NT2/D1 (cell line): Measurements from ENCODE around the gene SEPTIN11.

Source experiments
- DNase-seq: peaks from one replicate; pipeline ENCODE4 v3.0.0-alpha.2; 2011; ENCODE audit warnings: low read depth, low spot score
- H3K27me3 ChIP-seq: 2 replicates; pipeline ENCODE4 v1.6.0; 2011; ENCODE audit warnings: mild to moderate bottlenecking; ENCODE audit not compliant: insufficient read length, insufficient read depth
- H3K36me3 ChIP-seq: 2 replicates; pipeline ENCODE4 v1.6.1; 2011; ENCODE audit warnings: mild to moderate bottlenecking, low read length, mixed read lengths; ENCODE audit not compliant: insufficient read depth, insufficient read length
- H3K4me1 ChIP-seq: 2 replicates; pipeline ENCODE4 v1.5.1; 2011; ENCODE audit not compliant: insufficient read depth, insufficient read length
- H3K4me3 ChIP-seq: 2 replicates; pipeline ENCODE4 v1.5.1; 2011; ENCODE audit warnings: low read depth; ENCODE audit not compliant: insufficient read length
- H3K9ac ChIP-seq: 2 replicates; pipeline ENCODE4 v1.6.0; 2011; ENCODE audit warnings: low read depth; ENCODE audit not compliant: insufficient read length
- H3K9me3 ChIP-seq: 2 replicates; pipeline ENCODE4 v1.5.1; 2011; ENCODE audit warnings: mild to moderate bottlenecking, low read length; ENCODE audit not compliant: insufficient read depth
- SUZ12 ChIP-seq: IDR thresholded peaks from 2 replicates; pipeline ENCODE4 v1.6.1; 2011; ENCODE audit not compliant: insufficient read length, insufficient read depth; ENCODE audit errors: extremely low read depth
- YY1 ChIP-seq: IDR thresholded peaks from 2 replicates; pipeline ENCODE4 v1.6.1; 2011; ENCODE audit not compliant: insufficient read length, insufficient read depth
- ZNF274 ChIP-seq: IDR thresholded peaks from 2 replicates; pipeline ENCODE4 v1.6.1; 2011; ENCODE audit warnings: mild to moderate bottlenecking, low read depth, low read length

The SEPTIN11 gene

DNA sequence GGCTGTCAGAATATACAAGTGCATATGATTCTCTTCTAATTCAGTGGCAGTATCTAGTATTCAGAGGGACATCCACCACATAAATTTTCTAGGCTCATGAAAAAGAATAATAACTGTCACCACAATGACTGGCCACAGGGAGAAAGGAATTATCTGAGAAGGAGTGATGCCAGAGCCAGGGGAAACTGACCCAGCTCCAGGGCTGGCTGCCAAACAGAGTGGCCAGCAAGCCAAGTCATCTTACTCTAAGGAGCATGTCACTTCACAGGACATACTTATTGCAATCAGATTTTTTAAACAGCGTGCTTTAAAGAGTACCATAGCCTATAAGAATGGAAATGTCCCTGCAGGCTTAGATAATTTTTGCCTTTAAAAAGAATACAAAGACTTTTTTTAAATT, 5.8 kb upstream of the SEPTIN11 start:
- Histone ChIP-seq H3K9ac (no peak overlapping the region), H3K4me3 (no peak overlapping the region), H3K4me1 (no peaks in the 10 kb centered on the region), H3K36me3 (peaks cover 33% of the 10 kb centered on the region), H3K9me3 (no peaks in the 10 kb centered on the region), H3K27me3 (no peaks in the 10 kb centered on the region)
- no peak for DNase-seq
- TF ChIP-seq ZNF274 (no peak), SUZ12 (no peak), YY1 (no peak)

DNA sequence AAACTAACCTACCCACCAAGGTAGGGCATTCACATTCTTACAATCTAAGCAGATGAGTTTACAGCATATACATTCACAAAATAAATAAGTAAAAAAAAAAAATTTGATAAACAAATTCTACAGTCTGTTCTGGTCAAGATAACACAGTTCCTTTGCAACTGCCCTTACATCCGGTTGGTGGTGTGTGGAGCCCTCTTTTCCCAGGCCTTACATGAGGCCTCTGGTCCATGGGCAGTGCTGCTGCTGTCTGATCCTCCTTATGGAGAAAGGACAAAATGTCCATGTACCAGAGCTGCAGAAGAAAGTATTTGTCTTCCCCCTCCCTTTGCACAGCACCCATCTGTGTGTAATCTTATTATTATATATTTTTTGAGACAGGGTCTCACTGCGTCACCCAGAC, 2.2 kb upstream of the SEPTIN11 start:
- no peaks in the 10 kb centered on the region for H3K27me3 ChIP-seq
- TF ChIP-seq ZNF274 (no peak), YY1 (no peak), SUZ12 (no peak)
- H3K9me3 ChIP-seq = no peaks in the 10 kb centered on the region
- no peak for DNase-seq
- H3K9ac ChIP-seq = no peak overlapping the region
- H3K4me1 ChIP-seq = no peaks in the 10 kb centered on the region
- H3K36me3 ChIP-seq = peaks cover 37% of the 10 kb centered on the region
- no peak overlapping the region for H3K4me3 ChIP-seq

DNA sequence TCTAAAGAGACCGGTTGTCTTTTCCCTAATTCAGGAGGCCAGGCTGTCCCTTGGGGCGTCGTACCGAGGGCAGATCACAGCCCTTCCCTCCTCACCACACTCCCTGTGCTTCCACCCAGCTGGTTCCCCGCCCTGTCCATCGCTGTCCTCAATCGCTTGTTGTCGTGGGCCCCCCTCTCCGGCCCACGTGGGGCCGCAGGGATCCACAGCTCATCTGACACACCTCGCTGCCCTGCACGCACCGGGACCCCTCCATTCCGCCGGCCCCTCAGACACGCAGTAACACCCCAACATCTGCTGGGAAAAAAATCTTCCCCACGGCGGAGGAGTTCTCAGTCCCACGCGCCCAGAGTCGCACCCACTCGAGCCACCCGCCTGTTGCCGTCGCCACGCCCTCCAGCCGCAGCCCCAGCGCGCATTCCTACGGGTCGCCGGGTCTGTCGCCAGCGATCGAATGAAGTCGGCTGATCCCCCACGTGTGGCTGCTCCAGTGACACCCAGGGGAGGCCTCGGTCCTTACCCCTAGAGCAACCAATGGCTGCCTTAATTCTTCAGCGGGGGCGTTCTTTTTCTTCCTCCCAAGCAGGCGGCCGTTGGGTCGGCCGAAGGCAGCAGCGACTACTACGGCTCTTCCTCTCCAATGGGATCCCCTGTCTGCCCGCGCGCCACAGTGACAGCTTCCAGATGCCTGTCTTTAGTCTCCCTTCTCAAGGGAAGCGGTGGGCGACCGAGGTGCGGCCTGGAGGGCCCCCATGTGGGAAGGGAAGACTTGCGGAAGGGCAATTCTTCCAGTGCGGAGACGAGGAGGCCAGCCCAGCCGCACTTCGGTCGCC, 893 bp upstream of the SEPTIN11 start:
- H3K4me1 ChIP-seq = no peaks in the 10 kb centered on the region
- peak overlapping the region; percentile 87 for H3K9ac ChIP-seq
- H3K9me3 ChIP-seq = no peaks in the 10 kb centered on the region
- H3K4me3 ChIP-seq = peak overlapping the region; percentile 76
- peak; percentile 40 for DNase-seq
- TF ChIP-seq ZNF274 = no peak
- no peak for TF ChIP-seq YY1
- TF ChIP-seq SUZ12 = no peak
- no peaks in the 10 kb centered on the region for H3K27me3 ChIP-seq
- peaks cover 33% of the 10 kb centered on the region for H3K36me3 ChIP-seq

GRCh38 chr4:76950052-76950955, 752 bp downstream of the SEPTIN11 start:
- peak overlapping the region; percentile 76 for H3K4me3 ChIP-seq
- DNase-seq = no peak
- H3K9ac ChIP-seq = peak overlapping the region; percentile 88
- no peaks in the 10 kb centered on the region for H3K27me3 ChIP-seq
- no peaks in the 10 kb centered on the region for H3K4me1 ChIP-seq
- peaks cover 41% of the 10 kb centered on the region for H3K36me3 ChIP-seq
- no peaks in the 10 kb centered on the region for H3K9me3 ChIP-seq
- TF ChIP-seq YY1 (no peak), ZNF274 (no peak), SUZ12 (no peak)

GRCh38 chr4:76950956-76951671, 1.6 kb downstream of the SEPTIN11 start:
- Histone ChIP-seq H3K4me3 (peak overlapping the region; percentile 76), H3K4me1 (no peaks in the 10 kb centered on the region), H3K27me3 (no peaks in the 10 kb centered on the region), H3K36me3 (peaks cover 40% of the 10 kb centered on the region), H3K9me3 (no peaks in the 10 kb centered on the region), H3K9ac (peak overlapping the region; percentile 88)
- TF ChIP-seq SUZ12 (no peak), YY1 (no peak), ZNF274 (no peak)
- no peak for DNase-seq

GRCh38 chr4:76951672-76952010, 2.1 kb downstream of the SEPTIN11 start:
- H3K9me3 ChIP-seq = no peaks in the 10 kb centered on the region
- TF ChIP-seq ZNF274 (no peak), YY1 (no peak), SUZ12 (no peak)
- peaks cover 39% of the 10 kb centered on the region for H3K36me3 ChIP-seq
- H3K9ac ChIP-seq = peak overlapping the region; percentile 88
- H3K27me3 ChIP-seq = no peaks in the 10 kb centered on the region
- H3K4me3 ChIP-seq = peak overlapping the region; percentile 76
- no peaks in the 10 kb centered on the region for H3K4me1 ChIP-seq
- no peak for DNase-seq

- H3K4me3 ChIP-seq = no peak overlapping the region
- H3K27me3 ChIP-seq = no peaks in the 10 kb centered on the region
- H3K9me3 ChIP-seq = no peaks in the 10 kb centered on the region
- no peak for DNase-seq
- H3K36me3 ChIP-seq = peaks cover 38% of the 10 kb centered on the region
- H3K4me1 ChIP-seq = no peaks in the 10 kb centered on the region
- H3K9ac ChIP-seq = no peak overlapping the region
- no peak for TF ChIP-seq ZNF274
- TF ChIP-seq YY1 = no peak
- no peak for TF ChIP-seq SUZ12
Observed at GRCh38 chr4:76952071-76952470, 2.5 kb downstream of the SEPTIN11 start.
